ENCODE measurements around the gene LRRK2. TPM values are rescaled to one million over a fixed set of nuclear protein-coding genes. Genes with fewer than 3 reads are reported as not detected.

LRRK2 gene
- total and polyA plus RNA-seq, 10 of the 15 experiments (the other 5 are each of a cell fraction or from before 2014, with no cell fraction given): 0.80 to 32.6 (median 1.4) TPM

DNA sequence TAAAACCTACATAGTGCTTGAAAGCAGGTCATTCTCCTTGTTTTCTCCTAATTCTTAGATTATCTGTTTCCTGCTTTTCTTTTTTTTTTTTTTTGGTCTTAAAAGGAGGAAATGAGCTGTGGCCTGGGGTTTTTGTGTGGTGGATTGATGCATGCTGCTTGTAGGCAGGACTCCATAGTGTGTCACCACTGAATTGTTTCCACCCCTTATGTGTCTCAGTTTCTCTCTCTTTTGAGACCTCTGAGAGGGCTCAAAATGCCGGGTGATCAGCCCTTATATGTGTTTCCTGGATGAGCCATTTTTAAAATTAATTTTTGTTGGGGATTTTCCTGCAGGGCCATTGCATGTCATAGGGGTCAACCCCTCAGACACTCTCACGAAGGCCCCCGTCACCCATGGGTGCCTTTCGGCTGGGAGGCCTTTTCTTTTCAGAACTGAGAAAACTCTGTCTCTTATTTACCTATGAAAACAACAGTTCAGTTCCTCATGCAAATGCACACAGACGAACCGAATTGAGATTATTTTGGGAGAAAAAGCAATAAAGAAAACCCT is 32.0 kb upstream of the LRRK2 start (continued):
- TF ChIP-seq CTCF (IDR thresholded peaks at IDR 0.05 in 2 of 3, conservative IDR thresholded peaks at IDR 0.05 in 1 of 3; ENCODE audit: control insufficient read depth in 2 of 3, extremely low read depth in 1 of 3, insufficient read depth in 1 of 3, low read depth in 3 of 3, low read length in 3 of 3) (no peak), YY1 (IDR thresholded peaks at IDR 0.05; ENCODE audit: low read depth, low read length) (peak; percentile 68), MEF2B (IDR thresholded peaks at IDR 0.05; ENCODE audit: partially characterized antibody, poor library complexity, severe bottlenecking) (peak; percentile 55), BHLHE40 (IDR thresholded peaks at IDR 0.05; ENCODE audit: borderline replicate concordance in 1 of 2, low read depth in 2 of 2, low read length in 1 of 2) (peak; percentile 23 to 44; a peak in 1 of 4 replicates), POLR2AphosphoS2 (IDR thresholded peaks at IDR 0.05; ENCODE audit: low read depth, low read length) (no peak), ZSCAN29 (IDR thresholded peaks at IDR 0.05) (peak; percentile 63; the same call in 1 of the 2 replicates), CHD4 (IDR thresholded peaks at IDR 0.05) (no peak), SMARCA5 (IDR thresholded peaks at IDR 0.05) (no peak), TAF1 (IDR thresholded peaks at IDR 0.05; ENCODE audit: borderline replicate concordance, low read depth, low read length) (no peak), MXI1 (IDR thresholded peaks at IDR 0.05; ENCODE audit: low read depth, low read length) (no peak), SMAD1 (IDR thresholded peaks at IDR 0.05; ENCODE audit: low read depth, partially characterized antibody) (no peak), GABPA (IDR thresholded peaks at IDR 0.05; ENCODE audit: low read depth) (no peak), CHD2 (IDR thresholded peaks at IDR 0.05; ENCODE audit: borderline replicate concordance, low read depth, low read length) (no peak), POLR2A (IDR thresholded peaks at IDR 0.05; ENCODE audit: low read depth, low read length) (no peak), ZNF24 (IDR thresholded peaks at IDR 0.05) (peak; percentile 24; the same call in 1 of the 2 replicates), MTA2 (IDR thresholded peaks at IDR 0.05; ENCODE audit: low read depth) (peak; percentile 78), ASH2L (IDR thresholded peaks at IDR 0.05; ENCODE audit: borderline replicate concordance, low read depth) (no peak), ZNF384 (IDR thresholded peaks at IDR 0.05; ENCODE audit: borderline replicate concordance, low read depth, low read length) (peak; percentile 92), MYC (IDR thresholded peaks at IDR 0.05; ENCODE audit: insufficient read depth, insufficient read length, insufficient replicate concordance, low read length, severe bottlenecking) (no peak), TCF12 (IDR thresholded peaks at IDR 0.05; ENCODE audit: low read depth, low read length) (0 out of 2 replicates have a peak, but pooled peaks have one; percentile 60), ZBTB4 (CRISPR knock-in tag; IDR thresholded peaks at IDR 0.05) (no peak), EP300 (IDR thresholded peaks at IDR 0.05; ENCODE audit: borderline replicate concordance in 1 of 2, control insufficient read depth in 1 of 2, low read depth in 2 of 2, low read length in 2 of 2) (peak; percentile 13 to 61; a peak in 2 of 4 replicates), ZNF622 (IDR thresholded peaks at IDR 0.05) (no peak)
- TF ChIP-seq, protein P1, sequence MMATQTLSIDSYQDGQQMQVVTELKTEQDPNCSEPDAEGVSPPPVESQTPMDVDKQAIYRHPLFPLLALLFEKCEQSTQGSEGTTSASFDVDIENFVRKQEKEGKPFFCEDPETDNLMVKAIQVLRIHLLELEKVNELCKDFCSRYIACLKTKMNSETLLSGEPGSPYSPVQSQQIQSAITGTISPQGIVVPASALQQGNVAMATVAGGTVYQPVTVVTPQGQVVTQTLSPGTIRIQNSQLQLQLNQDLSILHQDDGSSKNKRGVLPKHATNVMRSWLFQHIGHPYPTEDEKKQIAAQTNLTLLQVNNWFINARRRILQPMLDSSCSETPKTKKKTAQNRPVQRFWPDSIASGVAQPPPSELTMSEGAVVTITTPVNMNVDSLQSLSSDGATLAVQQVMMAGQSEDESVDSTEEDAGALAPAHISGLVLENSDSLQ (IDR thresholded peaks at IDR 0.05): peak; percentile 32; the same call in 1 of the 2 replicates
